ENCODE data around the gene POTEJ. TPM values are rescaled to one million over a fixed set of nuclear protein-coding genes. Genes with fewer than 3 reads are reported as not detected.
"Not testable (repeated sequence)": the region's sequence is repeated elsewhere in the genome, so short reads cannot be mapped to it uniquely, and the experiment has no call there.

The POTEJ gene
- polyA plus RNA-seq, 6 donors from 2014 or later: not detected

- H3K9me3 Mint-ChIP-seq; ATAC-seq (ENCODE audit: low read depth in 2 of 2); H3K4me3 Mint-ChIP-seq; H3K27me3 Mint-ChIP-seq; DNase-seq; H3K4me1 Mint-ChIP-seq; H3K27ac Mint-ChIP-seq; H3K36me3 Mint-ChIP-seq: not testable (repeated sequence)
Observed at GRCh38 chr2:130641688-130642087, 30.4 kb downstream of the POTEJ start.

- H3K27ac Mint-ChIP-seq; H3K4me3 Mint-ChIP-seq; H3K4me1 Mint-ChIP-seq; H3K36me3 Mint-ChIP-seq; H3K9me3 Mint-ChIP-seq; ATAC-seq (ENCODE audit: low read depth in 2 of 2); H3K27me3 Mint-ChIP-seq; DNase-seq: not testable (repeated sequence)
Observed at GRCh38 chr2:130649285-130649684, 38.0 kb downstream of the POTEJ start.

GRCh38 chr2:130664506-130664905 is 53.3 kb downstream of the POTEJ start:
- not testable (repeated sequence) for DNase-seq; H3K4me1 Mint-ChIP-seq; H3K4me3 Mint-ChIP-seq; H3K27ac Mint-ChIP-seq; ATAC-seq (ENCODE audit: low read depth in 2 of 2); H3K27me3 Mint-ChIP-seq; H3K9me3 Mint-ChIP-seq; H3K36me3 Mint-ChIP-seq

- H3K4me3 Mint-ChIP-seq; H3K9me3 Mint-ChIP-seq; DNase-seq; H3K36me3 Mint-ChIP-seq; H3K27me3 Mint-ChIP-seq; H3K4me1 Mint-ChIP-seq; H3K27ac Mint-ChIP-seq; ATAC-seq (ENCODE audit: low read depth in 2 of 2): not testable (repeated sequence)
Observed at GRCh38 chr2:130665596-130665995, 54.4 kb downstream of the POTEJ start.

- H3K27me3 Mint-ChIP-seq; ATAC-seq (ENCODE audit: low read depth in 2 of 2); H3K36me3 Mint-ChIP-seq; H3K4me1 Mint-ChIP-seq; H3K4me3 Mint-ChIP-seq; DNase-seq; H3K27ac Mint-ChIP-seq; H3K9me3 Mint-ChIP-seq: not testable (repeated sequence)
Observed at GRCh38 chr2:130667516-130667915, 56.3 kb downstream of the POTEJ start.

GRCh38 chr2:130670026-130670745 is 58.9 kb downstream of the POTEJ start:
- H3K36me3 Mint-ChIP-seq, H3K4me1 Mint-ChIP-seq: not testable (repeated sequence)

GRCh38 chr2:130692041-130692770 is 81.0 kb downstream of the POTEJ start:
- H3K27me3 Mint-ChIP-seq; H3K4me3 Mint-ChIP-seq; H3K9me3 Mint-ChIP-seq; H3K27ac Mint-ChIP-seq; H3K4me1 Mint-ChIP-seq; DNase-seq; ATAC-seq (ENCODE audit: low read depth in 2 of 2); H3K36me3 Mint-ChIP-seq: not testable (repeated sequence)

More at GRCh38 chr2:130670026-130670745, 58.9 kb downstream of the POTEJ start:
- not testable (repeated sequence) for H3K9me3 Mint-ChIP-seq; ATAC-seq (ENCODE audit: low read depth in 2 of 2); H3K27ac Mint-ChIP-seq; H3K27me3 Mint-ChIP-seq; H3K4me3 Mint-ChIP-seq; DNase-seq

GRCh38 chr2:130693474-130693873 is 82.2 kb downstream of the POTEJ start:
- H3K36me3 Mint-ChIP-seq; DNase-seq; ATAC-seq (ENCODE audit: low read depth in 2 of 2); H3K27ac Mint-ChIP-seq; H3K4me1 Mint-ChIP-seq; H3K9me3 Mint-ChIP-seq; H3K27me3 Mint-ChIP-seq: not testable (repeated sequence)
- peak overlapping the region in 1 of 8 donors; percentile 15 for H3K4me3 Mint-ChIP-seq

GRCh38 chr2:130703250-130703649 is 92.0 kb downstream of the POTEJ start:
- H3K9me3 Mint-ChIP-seq; DNase-seq; H3K27me3 Mint-ChIP-seq; H3K4me3 Mint-ChIP-seq; H3K36me3 Mint-ChIP-seq; ATAC-seq (ENCODE audit: low read depth in 2 of 2); H3K4me1 Mint-ChIP-seq; H3K27ac Mint-ChIP-seq: not testable (repeated sequence)

Other genes with a start within 250 kb of the POTEJ start
- not detected for gene POTEI, start 102.1 kb upstream of the POTEJ start, polyA plus RNA-seq (ENCODE audit: low read depth in 6 of 6)
- gene CFC1B, start 90.2 kb upstream of the POTEJ start, polyA plus RNA-seq (ENCODE audit: low read depth in 6 of 6): not detected
- gene CFC1, start 11.9 kb upstream of the POTEJ start, polyA plus RNA-seq (ENCODE audit: low read depth in 6 of 6): not detected
- not detected for gene GPR148, start 117.6 kb downstream of the POTEJ start, polyA plus RNA-seq (ENCODE audit: low read depth in 6 of 6)
- gene AMER3, start 144.1 kb downstream of the POTEJ start, polyA plus RNA-seq (ENCODE audit: low read depth in 6 of 6): not detected
- gene ARHGEF4, start 225.5 kb downstream of the POTEJ start, polyA plus RNA-seq (ENCODE audit: low read depth in 6 of 6): not detected